AG10803 (cell line): ENCODE results near the gene ADM2.
A peak's percentile ranks its signal among the peaks of the same experiment; 100 is the strongest.

ENCODE experiments used
- DNase-seq: peaks from one replicate; pipeline ENCODE4 v3.0.0; 2010; ENCODE audit warnings: low read depth
- H3K4me3 ChIP-seq: 2 replicates; pipeline ENCODE4 v1.5.1; 2011; ENCODE audit warnings: mild to moderate bottlenecking, low read length, control low read depth
- TF ChIP-seq, protein P1 (sequence below): conservative IDR thresholded peaks from 2 replicates; pipeline ENCODE4 v1.5.1; 2011; ENCODE audit warnings: mild to moderate bottlenecking, low read length, control low read depth, inconsistent platforms

The ADM2 gene

DNA sequence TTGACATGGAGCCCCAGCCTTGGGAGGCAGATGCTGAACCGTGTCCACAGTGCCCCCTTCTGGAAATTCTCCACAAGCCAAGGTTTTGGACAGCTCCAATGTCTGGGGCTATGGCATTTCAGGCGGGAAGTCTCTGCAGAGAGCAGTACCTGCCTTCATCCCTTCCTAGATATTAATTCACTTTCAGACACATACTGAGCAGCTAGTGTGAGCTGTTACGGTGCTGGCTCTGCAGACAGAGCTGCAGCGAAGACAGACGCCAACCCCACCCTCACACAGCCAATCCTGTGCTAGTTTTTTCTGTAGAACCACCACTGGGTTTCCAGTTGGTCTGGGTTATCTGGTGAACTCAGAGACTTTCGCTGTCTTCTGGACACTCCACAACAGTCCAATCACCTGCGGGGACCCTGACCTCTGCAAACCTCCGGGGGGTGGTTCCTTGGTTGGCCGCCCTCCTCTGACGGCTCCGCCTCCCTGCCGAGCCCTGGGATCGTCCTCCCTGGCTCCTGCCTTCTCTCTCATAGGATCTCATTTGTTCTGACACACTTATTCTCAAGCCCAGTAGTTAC lies 17.1 kb downstream of the ADM2 start:
- H3K4me3 ChIP-seq = no peak overlapping the region
- TF ChIP-seq, protein P1, sequence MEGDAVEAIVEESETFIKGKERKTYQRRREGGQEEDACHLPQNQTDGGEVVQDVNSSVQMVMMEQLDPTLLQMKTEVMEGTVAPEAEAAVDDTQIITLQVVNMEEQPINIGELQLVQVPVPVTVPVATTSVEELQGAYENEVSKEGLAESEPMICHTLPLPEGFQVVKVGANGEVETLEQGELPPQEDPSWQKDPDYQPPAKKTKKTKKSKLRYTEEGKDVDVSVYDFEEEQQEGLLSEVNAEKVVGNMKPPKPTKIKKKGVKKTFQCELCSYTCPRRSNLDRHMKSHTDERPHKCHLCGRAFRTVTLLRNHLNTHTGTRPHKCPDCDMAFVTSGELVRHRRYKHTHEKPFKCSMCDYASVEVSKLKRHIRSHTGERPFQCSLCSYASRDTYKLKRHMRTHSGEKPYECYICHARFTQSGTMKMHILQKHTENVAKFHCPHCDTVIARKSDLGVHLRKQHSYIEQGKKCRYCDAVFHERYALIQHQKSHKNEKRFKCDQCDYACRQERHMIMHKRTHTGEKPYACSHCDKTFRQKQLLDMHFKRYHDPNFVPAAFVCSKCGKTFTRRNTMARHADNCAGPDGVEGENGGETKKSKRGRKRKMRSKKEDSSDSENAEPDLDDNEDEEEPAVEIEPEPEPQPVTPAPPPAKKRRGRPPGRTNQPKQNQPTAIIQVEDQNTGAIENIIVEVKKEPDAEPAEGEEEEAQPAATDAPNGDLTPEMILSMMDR = peak; percentile 67
- peak; percentile 40 for DNase-seq

DNA sequence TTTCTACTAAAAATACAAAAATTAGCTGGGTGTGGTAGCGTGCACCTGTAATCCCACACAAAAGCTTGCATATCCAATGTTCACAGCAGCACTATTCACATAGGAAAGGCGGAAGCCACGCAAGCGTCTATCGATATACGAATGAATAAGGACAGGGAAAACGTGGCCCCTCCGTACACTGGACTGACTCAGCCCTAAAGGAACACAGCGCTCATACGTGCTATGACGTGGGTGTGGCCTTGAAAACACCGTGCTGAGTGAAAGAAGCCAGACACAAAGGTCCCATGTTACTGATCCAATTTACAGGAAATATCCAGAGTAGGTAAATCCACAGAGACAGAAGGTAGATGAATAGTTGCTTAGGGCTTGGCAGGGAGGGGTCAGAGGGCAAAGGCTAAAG lies 19.1 kb downstream of the ADM2 start:
- H3K4me3 ChIP-seq = no peak overlapping the region
- TF ChIP-seq, protein P1 = no peak
- no peak for DNase-seq

DNA sequence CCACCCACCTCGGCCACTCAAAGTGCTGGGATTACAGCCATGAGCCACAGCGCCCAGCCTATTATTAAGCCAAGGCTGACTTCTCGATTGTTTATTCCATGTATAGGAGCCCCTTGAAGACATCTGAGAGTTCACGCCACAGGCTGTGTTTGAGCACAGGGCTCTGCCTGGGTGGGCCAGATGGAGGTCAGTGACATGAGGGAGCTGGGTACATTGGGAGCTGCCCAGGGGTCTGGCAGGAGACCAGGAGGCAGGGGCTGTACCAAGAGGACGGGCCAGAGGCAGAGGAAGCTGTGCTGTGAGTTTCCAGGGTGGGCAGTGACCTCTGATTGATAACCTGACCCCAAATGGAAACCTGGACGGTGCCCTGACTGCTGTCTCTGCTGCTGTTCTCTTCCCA lies 20.8 kb downstream of the ADM2 start:
- H3K4me3 ChIP-seq = no peak overlapping the region
- TF ChIP-seq, protein P1 = no peak
- no peak for DNase-seq

DNA sequence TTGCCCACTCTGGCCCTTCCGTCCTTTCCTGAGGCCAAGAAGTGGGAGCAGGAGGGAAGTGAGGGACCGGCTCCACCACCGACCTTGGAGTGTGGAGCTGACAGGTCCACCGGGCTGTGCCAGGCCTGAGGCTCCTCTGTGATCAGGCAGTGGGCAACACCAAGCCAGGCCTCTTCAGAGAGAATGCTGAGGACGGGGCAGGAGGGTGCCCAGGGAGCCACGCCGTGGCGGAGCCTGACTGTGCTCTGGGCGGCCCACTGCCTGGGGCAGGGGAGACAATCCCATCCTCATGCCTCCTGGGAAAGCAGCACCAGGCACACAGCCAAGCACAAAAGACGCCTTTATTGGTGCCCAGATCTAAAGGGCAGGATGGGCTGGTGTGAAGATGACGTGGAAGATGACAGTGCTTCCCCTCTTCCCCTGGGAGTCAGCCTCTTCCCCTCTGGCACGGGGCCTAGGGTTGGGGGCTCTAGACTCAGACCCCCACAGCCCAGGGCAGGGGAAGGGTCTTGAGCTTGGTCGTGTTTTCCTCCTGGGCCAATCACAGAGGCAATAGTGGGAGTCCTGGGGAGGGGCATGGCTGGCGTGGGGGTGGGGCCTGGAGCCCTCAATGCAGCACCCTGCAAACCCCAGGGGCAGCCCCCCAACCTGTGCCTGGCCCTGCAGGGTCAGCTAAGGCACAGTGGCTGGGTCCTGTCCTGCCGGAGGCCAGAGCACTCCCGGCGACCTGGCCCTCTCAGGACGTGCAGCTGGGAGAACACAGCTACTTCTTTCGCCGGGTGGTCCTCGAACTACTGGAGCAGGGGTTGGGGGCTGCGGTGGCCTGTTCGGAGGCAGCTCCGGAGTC lies 21.5 kb downstream of the ADM2 start:
- TF ChIP-seq, protein P1 = no peak

DNA sequence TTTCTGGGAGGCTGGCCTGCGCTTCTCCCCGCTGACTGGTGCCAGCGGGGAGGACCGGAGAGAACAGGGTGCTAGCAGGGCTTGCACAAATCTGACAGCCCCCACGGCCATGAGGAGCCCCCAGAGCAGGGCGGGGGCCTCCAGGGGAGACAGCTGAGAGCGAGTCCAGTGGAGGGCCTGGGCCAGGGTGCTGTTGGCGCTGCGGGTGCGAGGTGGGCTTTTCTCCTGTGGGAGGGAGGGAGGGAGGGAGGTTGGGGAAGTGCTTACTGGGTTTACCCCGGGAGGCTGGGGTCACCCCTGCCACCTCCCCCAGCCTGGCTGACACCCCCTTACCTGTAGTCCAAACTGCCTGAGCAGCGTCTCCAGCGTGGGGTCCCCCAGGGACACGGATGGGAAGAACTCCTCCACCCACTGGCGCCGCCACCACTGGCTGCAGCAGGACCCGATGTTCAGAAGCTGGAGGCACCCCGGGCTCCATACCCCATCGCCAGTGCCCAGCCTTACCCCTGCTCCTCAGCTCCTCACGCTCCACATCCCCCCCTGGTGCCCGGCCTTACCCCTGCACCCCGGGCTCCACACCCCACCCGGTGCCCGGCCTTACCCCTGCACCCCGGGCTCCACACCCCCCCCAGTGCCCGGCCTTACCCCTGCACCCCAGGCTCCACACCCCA lies 22.3 kb downstream of the ADM2 start:
- DNase-seq = no peak
- TF ChIP-seq, protein P1 = no peak
- no peak overlapping the region for H3K4me3 ChIP-seq

More for the DNA sequence above, 21.5 kb downstream of the ADM2 start:
- DNase-seq = no peak
- H3K4me3 ChIP-seq = no peak overlapping the region

DNA sequence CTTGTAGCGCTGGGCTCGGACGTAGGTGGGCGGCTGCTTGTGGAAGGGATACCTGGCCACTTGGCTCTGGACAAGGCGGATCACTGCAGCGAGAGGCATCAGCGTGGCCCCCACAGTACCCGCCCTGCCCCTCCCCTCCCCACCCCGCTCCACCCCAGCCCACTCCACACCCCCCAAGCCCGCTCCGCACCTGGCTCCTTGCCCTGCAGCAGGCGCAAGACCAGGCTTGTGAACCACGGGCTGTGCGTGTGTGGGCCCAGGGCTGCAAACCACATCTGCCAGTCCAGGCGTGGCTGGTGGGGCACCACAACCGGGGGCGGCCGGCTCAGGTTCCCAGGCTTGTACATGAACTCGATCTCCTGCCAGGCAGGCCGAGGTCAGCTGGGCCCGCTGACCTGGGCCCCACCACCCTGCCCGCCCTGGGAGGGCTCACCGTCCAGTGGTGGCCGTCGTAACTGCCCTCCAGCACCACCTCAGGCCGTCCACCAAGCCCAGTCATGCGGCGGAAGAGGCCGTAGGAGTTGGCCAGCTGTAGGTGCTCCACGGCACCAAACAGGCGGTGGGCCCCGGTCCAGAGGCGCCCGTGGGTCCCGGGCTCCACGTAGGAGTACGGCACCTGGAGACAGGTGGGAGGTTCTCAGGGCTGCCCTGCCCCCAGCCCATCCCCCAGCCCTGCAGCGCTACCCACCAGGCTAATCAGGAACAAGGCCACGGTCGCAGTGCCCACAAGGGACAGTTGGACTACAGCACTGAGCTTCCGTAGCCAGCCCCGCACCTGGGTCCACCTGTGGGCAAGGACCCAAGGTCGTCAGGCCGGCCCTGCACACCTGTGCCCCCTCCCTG lies 23.2 kb downstream of the ADM2 start:
- DNase-seq = no peak
- no peak overlapping the region for H3K4me3 ChIP-seq
- TF ChIP-seq, protein P1 = no peak
